ENCODE results near the gene HDGFL2. TPM values are rescaled to one million over a fixed set of nuclear protein-coding genes. Genes with fewer than 3 reads are reported as not detected.

The HDGFL2 gene
- total RNA-seq, 3 donors from 2014 or later = 33.0 to 34.1 (median 33.1) TPM

- no peaks in the 10 kb centered on the region for H3K9me3 ChIP-seq
- peak overlapping the region in 1 of 2 donors; percentile 43 for H3K27ac ChIP-seq
- H3K4me1 ChIP-seq = no peaks in the 10 kb centered on the region
- no peak overlapping the region for H3K4me3 ChIP-seq
- H3K36me3 ChIP-seq = no peaks in the 10 kb centered on the region
- intact Hi-C loops (cut with DNase I; ENCODE audit: low total_unique reads) = no loop called here
- no peaks in the 10 kb centered on the region for H3K27me3 ChIP-seq
- TF ChIP-seq CTCF (IDR thresholded peaks at IDR 0.05) (no peak), POLR2A (IDR thresholded peaks at IDR 0.05) (no peak), POLR2AphosphoS5 (IDR thresholded peaks at IDR 0.05) (no peak)
- DNase-seq (ENCODE audit: low spot score in 2 of 2) = no peak
These were observed 29.6 kb downstream of the HDGFL2 start for GRCh38 chr19:4501691-4502090.

- H3K27me3 ChIP-seq = no peaks in the 10 kb centered on the region
- H3K4me3 ChIP-seq = no peak overlapping the region
- DNase-seq (ENCODE audit: low spot score in 2 of 2) = no peak
- H3K36me3 ChIP-seq = no peaks in the 10 kb centered on the region
- intact Hi-C loops (cut with DNase I; ENCODE audit: low total_unique reads) = no loop called here
- H3K27ac ChIP-seq = peak overlapping the region in 1 of 2 donors; percentile 25
- TF ChIP-seq POLR2A (IDR thresholded peaks at IDR 0.05) (no peak), CTCF (IDR thresholded peaks at IDR 0.05) (no peak), POLR2AphosphoS5 (IDR thresholded peaks at IDR 0.05) (no peak)
- no peaks in the 10 kb centered on the region for H3K4me1 ChIP-seq
- H3K9me3 ChIP-seq = no peaks in the 10 kb centered on the region
These were observed 30.4 kb downstream of the HDGFL2 start for GRCh38 chr19:4502282-4503131.

- H3K27me3 ChIP-seq = no peaks in the 10 kb centered on the region
- H3K4me1 ChIP-seq = no peaks in the 10 kb centered on the region
- H3K27ac ChIP-seq = no peak overlapping the region
- DNase-seq (ENCODE audit: low spot score in 2 of 2) = no peak
- no peaks in the 10 kb centered on the region for H3K9me3 ChIP-seq
- no peak overlapping the region for H3K4me3 ChIP-seq
- intact Hi-C loops (cut with DNase I; ENCODE audit: low total_unique reads) = no loop called here
- TF ChIP-seq CTCF (IDR thresholded peaks at IDR 0.05) (no peak), POLR2A (IDR thresholded peaks at IDR 0.05) (no peak), POLR2AphosphoS5 (IDR thresholded peaks at IDR 0.05) (no peak)
- H3K36me3 ChIP-seq = no peaks in the 10 kb centered on the region
These were observed 31.2 kb downstream of the HDGFL2 start for GRCh38 chr19:4503132-4503824.

- no peak for DNase-seq (ENCODE audit: low spot score in 2 of 2)
- intact Hi-C loops (cut with DNase I; ENCODE audit: low total_unique reads) = no loop called here
- no peak for TF ChIP-seq POLR2AphosphoS5 (IDR thresholded peaks at IDR 0.05)
- TF ChIP-seq POLR2A (IDR thresholded peaks at IDR 0.05) = no peak
- no peak for TF ChIP-seq CTCF (IDR thresholded peaks at IDR 0.05)
- H3K27ac ChIP-seq = no peak overlapping the region
- H3K9me3 ChIP-seq = no peaks in the 10 kb centered on the region
- no peaks in the 10 kb centered on the region for H3K36me3 ChIP-seq
- no peak overlapping the region for H3K4me3 ChIP-seq
- H3K27me3 ChIP-seq = no peaks in the 10 kb centered on the region
- no peaks in the 10 kb centered on the region for H3K4me1 ChIP-seq
These were observed 31.7 kb downstream of the HDGFL2 start for GRCh38 chr19:4503825-4504170.

GRCh38 chr19:4504297-4504701 is 32.2 kb downstream of the HDGFL2 start:
- H3K4me3 ChIP-seq = no peak overlapping the region
- TF ChIP-seq POLR2AphosphoS5 (IDR thresholded peaks at IDR 0.05) = no peak
- H3K36me3 ChIP-seq = no peaks in the 10 kb centered on the region
- intact Hi-C loops (cut with DNase I; ENCODE audit: low total_unique reads) = no loop called here
- no peaks in the 10 kb centered on the region for H3K27me3 ChIP-seq
- DNase-seq (ENCODE audit: low spot score in 2 of 2) = no peak
- H3K9me3 ChIP-seq = no peaks in the 10 kb centered on the region
- H3K4me1 ChIP-seq = no peaks in the 10 kb centered on the region
- no peak overlapping the region for H3K27ac ChIP-seq

All from breast epithelium (tissue), 4 donors.